GM23338 (cell line): ENCODE data around the gene CDC42BPA.

Experiments
- CREB1 ChIP-seq: fragments of 250-450 bp; sonication (Bioruptor Pico); IDR thresholded peaks from 2 replicates; pipeline ENCODE4 v1.5.0; 2020; ENCODE audit warnings: low read depth, mild to moderate bottlenecking, moderate library complexity
- CTCF ChIP-seq, 2 experiments: fragments of 200-600 bp in 1 of 2; sonication (generic) in 1 of 2; conservative IDR thresholded peaks; 2 replicates each; pipeline versions ENCODE4 v1.5.1 to v1.6.1; 2016 to 2017; ENCODE audit warnings: antibody characterized with exemption in 2 of 2, low read depth in 2 of 2, mild to moderate bottlenecking in 2 of 2, moderate library complexity in 1 of 2
- EZH2phosphoT487 ChIP-seq: fragments of 200-600 bp; sonication (generic); IDR thresholded peaks from one replicate; pipeline ENCODE4 v1.8.1; 2018; ENCODE audit warnings: antibody characterized with exemption; ENCODE audit not compliant: unreplicated experiment
- REST ChIP-seq: IDR thresholded peaks from one replicate; pipeline ENCODE4 v1.6.1; 2018; ENCODE audit warnings: antibody characterized with exemption; ENCODE audit not compliant: unreplicated experiment

DNA sequence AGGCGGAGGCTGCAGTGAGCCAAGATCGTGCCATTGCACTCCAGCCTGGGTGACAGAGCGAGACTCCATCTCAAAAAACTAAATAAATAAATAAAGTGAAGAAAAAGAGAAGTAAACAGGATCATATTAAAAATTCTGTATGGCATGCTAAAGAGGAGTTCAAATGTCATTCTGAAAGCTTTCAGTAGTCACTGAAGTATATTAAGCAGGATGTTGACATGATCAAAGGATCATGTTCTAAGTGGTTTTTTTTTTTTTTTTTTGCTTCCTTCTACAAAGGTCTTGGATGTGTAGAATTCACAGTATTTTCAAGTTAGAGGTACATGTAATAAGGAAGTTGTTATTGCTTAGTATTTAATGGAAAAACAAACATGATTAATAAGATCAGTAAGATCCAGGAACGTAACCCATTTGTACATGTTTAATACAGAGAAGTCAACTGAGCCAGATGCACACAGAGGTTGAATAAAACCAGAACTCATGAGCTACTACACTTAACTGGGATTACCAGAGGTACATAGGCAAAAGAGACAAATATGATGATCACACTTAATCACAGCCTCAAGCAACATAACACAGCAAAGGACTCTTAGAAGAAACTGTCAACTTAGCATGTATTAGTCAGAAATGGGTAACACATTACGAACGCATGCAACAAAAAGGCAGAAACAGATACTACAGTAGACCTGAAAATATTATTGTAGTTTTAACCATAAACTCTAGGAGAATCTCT lies 12.2 kb downstream of the CDC42BPA start:
- TF ChIP-seq REST (no peak), CTCF (conservative IDR thresholded peaks at IDR 0.05; ENCODE audit: low read depth in 2 of 2) (no peak), EZH2phosphoT487 (no peak), CREB1 (CRISPR knock-in tag) (no peak)
